WTC11 (cell line): ENCODE data around the gene DYNLL2. TPM values are rescaled to one million over a fixed set of nuclear protein-coding genes. Genes with fewer than 3 reads are reported as not detected.

Experiments used
- ATAC-seq: fragments of 200-7000 bp; cut with Tn5 transposase; 2 replicates; pipeline ENCODE4 v1.10.0; 2021; ENCODE audit warnings: mild to moderate bottlenecking, moderate library complexity
- CTCF ChIA-PET: fragments of 300-600 bp; sonication (Branson Sonifier 250); formaldehyde crosslinking; loops from one replicate; lab custom pipeline; 2021; ENCODE audit warnings: antibody characterized with exemption; lab: Charles Lee
- POLR2A ChIA-PET: fragments of 350-600 bp; sonication (Branson Sonifier 250); formaldehyde crosslinking; loops from one replicate; lab custom pipeline; 2021; ENCODE audit warnings: antibody characterized with exemption; lab: Charles Lee
- DNase-seq: peaks from one replicate; pipeline ENCODE4 v3.0.0; 2021; ENCODE audit warnings: low spot score
- H3K27ac Mint-ChIP-seq: 2 replicates; pipeline ENCODE4 v1.8.0; 2021; ENCODE audit warnings: mixed read lengths
- H3K27me3 Mint-ChIP-seq: 2 replicates; pipeline ENCODE4 v1.8.0; 2021; ENCODE audit warnings: low read depth, mild to moderate bottlenecking, moderate library complexity, mixed read lengths
- H3K36me3 Mint-ChIP-seq: 2 replicates; pipeline ENCODE4 v1.8.0; 2021; ENCODE audit warnings: mixed read lengths
- H3K4me1 Mint-ChIP-seq: 2 replicates; pipeline ENCODE4 v1.8.0; 2022; ENCODE audit warnings: mixed read lengths
- H3K4me3 Mint-ChIP-seq: 2 replicates; pipeline ENCODE4 v1.8.0; 2021; ENCODE audit warnings: mild to moderate bottlenecking, moderate library complexity, mixed read lengths
- H3K9me3 Mint-ChIP-seq: 2 replicates; pipeline ENCODE4 v1.8.0; 2021; ENCODE audit warnings: mixed read lengths
- AFF4 ChIP-seq: sonication (generic); formaldehyde crosslinking; IDR thresholded peaks from 2 replicates; pipeline ENCODE4 v1.8.1; 2023; ENCODE audit warnings: mild to moderate bottlenecking, missing genetic modification reagents, borderline replicate concordance
- AR ChIP-seq: fragments of 250-450 bp; sonication (Bioruptor Pico); IDR thresholded peaks from 2 replicates; pipeline ENCODE4 v1.9.0; 2021; ENCODE audit warnings: mild to moderate bottlenecking
- ATF1 ChIP-seq: sonication (generic); formaldehyde crosslinking; IDR thresholded peaks from 2 replicates; pipeline ENCODE4 v1.8.1; 2023; ENCODE audit warnings: mild to moderate bottlenecking, moderate library complexity, missing genetic modification reagents
- ATF3 ChIP-seq: sonication (generic); formaldehyde crosslinking; conservative IDR thresholded peaks from 2 replicates; pipeline ENCODE4 v1.8.1; 2022; ENCODE audit warnings: mild to moderate bottlenecking, missing genetic modification reagents
- ETV6 ChIP-seq: sonication (generic); formaldehyde crosslinking; IDR thresholded peaks from 2 replicates; pipeline ENCODE4 v1.8.1; 2022; ENCODE audit warnings: mild to moderate bottlenecking, missing genetic modification reagents
- MLX ChIP-seq: sonication (generic); formaldehyde crosslinking; IDR thresholded peaks from 2 replicates; pipeline ENCODE4 v1.8.1; 2023; ENCODE audit warnings: mild to moderate bottlenecking, missing genetic modification reagents, moderate library complexity
- MYBL2 ChIP-seq: sonication (generic); formaldehyde crosslinking; IDR thresholded peaks from 2 replicates; pipeline ENCODE4 v1.8.1; 2023; ENCODE audit warnings: mild to moderate bottlenecking, moderate library complexity, missing genetic modification reagents
- NFE2L1 ChIP-seq: sonication (generic); formaldehyde crosslinking; IDR thresholded peaks from 2 replicates; pipeline ENCODE4 v1.8.1; 2023; ENCODE audit warnings: missing genetic modification reagents
- NFYB ChIP-seq: sonication (generic); formaldehyde crosslinking; conservative IDR thresholded peaks from 2 replicates; pipeline ENCODE4 v1.8.0; 2022; ENCODE audit warnings: low read depth, missing genetic modification reagents
- SMAD3 ChIP-seq: sonication (generic); formaldehyde crosslinking; IDR thresholded peaks from 2 replicates; pipeline ENCODE4 v1.8.0; 2022; ENCODE audit warnings: missing genetic modification reagents, mild to moderate bottlenecking, borderline replicate concordance
- SP1 ChIP-seq: sonication (generic); formaldehyde crosslinking; conservative IDR thresholded peaks from 2 replicates; pipeline ENCODE4 v1.8.1; 2022; ENCODE audit warnings: missing genetic modification reagents
- USF1 ChIP-seq: sonication (generic); formaldehyde crosslinking; IDR thresholded peaks from 2 replicates; pipeline ENCODE4 v1.8.0; 2022; ENCODE audit warnings: mild to moderate bottlenecking, missing genetic modification reagents
- ZBTB21 ChIP-seq: sonication (generic); formaldehyde crosslinking; IDR thresholded peaks from 2 replicates; pipeline ENCODE4 v1.8.1; 2023; ENCODE audit warnings: mild to moderate bottlenecking, missing genetic modification reagents, borderline replicate concordance
- ZBTB43 ChIP-seq: sonication (generic); formaldehyde crosslinking; IDR thresholded peaks from 2 replicates; pipeline ENCODE4 v1.8.1; 2023; ENCODE audit warnings: mild to moderate bottlenecking, missing genetic modification reagents
- ZNF317 ChIP-seq: sonication (generic); formaldehyde crosslinking; IDR thresholded peaks from 2 replicates; pipeline ENCODE4 v1.8.1; 2023; ENCODE audit warnings: low read depth, mild to moderate bottlenecking, moderate library complexity, missing genetic modification reagents, borderline replicate concordance
- ZNF396 ChIP-seq: fragments of 250-450 bp; sonication (Bioruptor Pico); IDR thresholded peaks from 2 replicates; pipeline ENCODE4 v1.8.0; 2021; ENCODE audit warnings: mild to moderate bottlenecking, moderate library complexity, borderline replicate concordance
- total RNA-seq: library from RNA; stranded (reverse); gene quantifications from 3 replicates; pipeline ENCODE4 v1.2.3, GENCODE V29; 2021
- TF ChIP-seq, protein P1 (sequence below): fragments of 250-450 bp; sonication (Bioruptor Pico); IDR thresholded peaks from 2 replicates; pipeline ENCODE4 v1.9.0; 2021; ENCODE audit warnings: moderate library complexity, mild to moderate bottlenecking, inconsistent platforms, borderline replicate concordance

The DYNLL2 gene
- total RNA-seq, 1 experiment from 2014 or later: 34.6 TPM

DNA sequence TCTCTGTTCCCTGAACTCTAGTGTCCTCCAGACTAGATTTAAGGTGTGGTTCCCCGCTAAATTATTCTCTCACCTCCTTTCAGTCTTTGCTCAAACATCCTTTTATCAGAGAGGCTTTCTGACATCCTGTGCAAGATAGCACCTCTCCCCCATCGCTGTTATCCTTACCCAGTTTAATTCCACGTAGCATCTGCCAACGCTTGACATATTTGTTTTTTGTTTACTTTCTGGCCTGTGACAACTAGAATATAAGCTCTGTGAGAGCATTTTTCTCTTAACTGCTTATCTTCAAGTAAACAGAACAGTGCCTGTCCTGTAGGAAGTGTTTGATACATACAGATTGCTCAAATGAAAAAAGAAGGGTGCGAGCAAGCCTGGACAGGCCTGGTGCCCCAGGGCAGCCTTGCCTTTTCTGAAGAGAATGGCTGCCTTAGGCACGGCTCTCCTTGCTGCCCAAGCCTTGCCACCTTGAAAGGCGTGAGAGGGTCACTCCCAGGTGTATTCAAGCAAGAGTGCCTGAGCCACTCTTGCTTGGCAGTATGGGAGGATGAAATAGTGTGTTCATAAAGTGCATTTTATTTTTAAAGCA lies 9.7 kb downstream of the DYNLL2 start (continued):
- TF ChIP-seq ZNF396 (CRISPR knock-in tag) (no peak), MYBL2 (CRISPR knock-in tag) (no peak), ZBTB43 (CRISPR knock-in tag) (no peak), ZBTB21 (CRISPR knock-in tag) (no peak), AFF4 (CRISPR knock-in tag) (no peak), ETV6 (CRISPR knock-in tag) (no peak), AR (CRISPR knock-in tag) (no peak), ZNF317 (CRISPR knock-in tag) (no peak)
- TF ChIP-seq, protein P1, sequence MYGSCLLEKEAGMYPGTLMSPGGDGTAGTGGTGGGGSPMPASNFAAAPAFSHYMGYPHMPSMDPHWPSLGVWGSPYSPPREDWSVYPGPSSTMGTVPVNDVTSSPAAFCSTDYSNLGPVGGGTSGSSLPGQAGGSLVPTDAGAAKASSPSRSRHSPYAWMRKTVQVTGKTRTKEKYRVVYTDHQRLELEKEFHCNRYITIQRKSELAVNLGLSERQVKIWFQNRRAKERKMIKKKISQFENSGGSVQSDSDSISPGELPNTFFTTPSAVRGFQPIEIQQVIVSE (CRISPR knock-in tag): no peak

GRCh38 chr17:58094118-58094517 lies 10.9 kb downstream of the DYNLL2 start:
- CTCF ChIA-PET: no interaction called here
- DNase-seq (no peak), ATAC-seq (no peak)
- H3K36me3 Mint-ChIP-seq: peaks cover 32% of the 10 kb centered on the region
- no peaks in the 10 kb centered on the region for H3K27me3 Mint-ChIP-seq
- H3K9me3 Mint-ChIP-seq: no peaks in the 10 kb centered on the region
- no peak overlapping the region for H3K4me3 Mint-ChIP-seq
- TF ChIP-seq, protein P1 (CRISPR knock-in tag): no peak
- TF ChIP-seq USF1 (CRISPR knock-in tag): no peak
- POLR2A ChIA-PET: interaction anchor here (1.3 kb wide), 1 partner anchor 87 kb away, joined by 4 read pairs; the partner anchor contains the start of gene SRSF1
- H3K27ac Mint-ChIP-seq: no peak overlapping the region
- H3K4me1 Mint-ChIP-seq: no peaks in the 10 kb centered on the region

GRCh38 chr17:58096892-58097291 lies 13.7 kb downstream of the DYNLL2 start:
- no peak overlapping the region for H3K4me3 Mint-ChIP-seq
- H3K27me3 Mint-ChIP-seq: no peaks in the 10 kb centered on the region
- H3K9me3 Mint-ChIP-seq: no peaks in the 10 kb centered on the region
- ChIA-PET POLR2A (no interaction called here), CTCF (interaction anchor here (0.6 to 2.2 kb wide), 3 partner anchors 52 to 103 kb away, joined by 3 to 7 read pairs (median 3); partner anchors contain the start of gene SRSF1)
- ATAC-seq (peak; percentile 74), DNase-seq (no peak)
- no peak overlapping the region for H3K27ac Mint-ChIP-seq
- H3K36me3 Mint-ChIP-seq: peaks cover 8% of the 10 kb centered on the region
- H3K4me1 Mint-ChIP-seq: no peaks in the 10 kb centered on the region
- TF ChIP-seq SP1 (no peak), MLX (CRISPR knock-in tag) (no peak), NFE2L1 (CRISPR knock-in tag) (no peak), ATF1 (CRISPR knock-in tag) (no peak), ATF3 (no peak), AR (CRISPR knock-in tag) (no peak), SMAD3 (no peak), NFYB (no peak)
